ENCODE measurements around the gene SDR42E2. TPM values are rescaled to one million over a fixed set of nuclear protein-coding genes. Genes with fewer than 3 reads are reported as not detected.

Gene SDR42E2
- polyA plus RNA-seq, 1 donor from 2014 or later: not detected

DNA sequence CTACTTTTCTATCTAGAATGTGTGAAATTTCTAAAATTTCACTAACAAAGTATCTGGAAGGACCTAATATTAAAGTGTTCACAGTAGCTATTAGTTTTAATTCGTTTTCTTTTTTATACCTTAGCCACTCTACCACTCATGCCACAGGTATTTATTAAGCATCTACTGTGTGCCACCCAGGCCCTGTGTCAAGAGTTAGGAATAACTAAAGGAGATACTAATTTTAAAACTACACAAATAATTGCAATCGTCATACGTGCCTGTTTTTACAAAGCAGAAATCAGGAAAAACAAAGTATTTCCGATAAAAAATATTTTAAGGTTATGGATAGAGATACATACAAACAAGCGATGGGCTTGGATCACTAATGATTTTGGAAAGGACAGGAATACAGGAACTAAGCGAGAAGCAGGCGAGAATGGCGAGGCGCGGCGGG lies 43.3 kb downstream of the SDR42E2 start:
- H3K9ac ChIP-seq (ENCODE audit: low read length): peak overlapping the region; percentile 73
- no peaks in the 10 kb centered on the region for H3K27me3 ChIP-seq (ENCODE audit: insufficient read depth, low read depth, low read length)
- no peaks in the 10 kb centered on the region for H3F3A ChIP-seq (ENCODE audit: insufficient read depth, low read length, poor library complexity, severe bottlenecking)
- no peak overlapping the region for H3K27ac ChIP-seq (ENCODE audit: low read length)
- H3K4me2 ChIP-seq (ENCODE audit: low read length): no peak overlapping the region
- H3K79me2 ChIP-seq (replicated peaks; ENCODE audit: insufficient read depth, low read length): no peaks in the 10 kb centered on the region
- H2AFZ ChIP-seq (ENCODE audit: low read depth, low read length): no peak overlapping the region
- no peaks in the 10 kb centered on the region for H3K9me2 ChIP-seq (ENCODE audit: insufficient read depth, low read length)
- H3K9me3 ChIP-seq (ENCODE audit: low read length): no peaks in the 10 kb centered on the region
- no peaks in the 10 kb centered on the region for H3K36me3 ChIP-seq (ENCODE audit: insufficient read depth, low read length)
- TF ChIP-seq TAF1 (IDR thresholded peaks at IDR 0.05; ENCODE audit: low read depth) (no peak), SMC3 (conservative IDR thresholded peaks at IDR 0.05; ENCODE audit: poor library complexity) (no peak), RAD21 (conservative IDR thresholded peaks at IDR 0.05) (no peak), MXI1 (conservative IDR thresholded peaks at IDR 0.05; ENCODE audit: poor library complexity, severe bottlenecking) (no peak), EZH2 (IDR thresholded peaks at IDR 0.05; ENCODE audit: borderline replicate concordance, insufficient read depth, low read length, poor library complexity, severe bottlenecking) (no peak), EP300 (conservative IDR thresholded peaks at IDR 0.05; ENCODE audit: poor library complexity, severe bottlenecking) (no peak), POLR2AphosphoS5 (IDR thresholded peaks at IDR 0.05) (no peak)
- TF ChIP-seq, protein P1, sequence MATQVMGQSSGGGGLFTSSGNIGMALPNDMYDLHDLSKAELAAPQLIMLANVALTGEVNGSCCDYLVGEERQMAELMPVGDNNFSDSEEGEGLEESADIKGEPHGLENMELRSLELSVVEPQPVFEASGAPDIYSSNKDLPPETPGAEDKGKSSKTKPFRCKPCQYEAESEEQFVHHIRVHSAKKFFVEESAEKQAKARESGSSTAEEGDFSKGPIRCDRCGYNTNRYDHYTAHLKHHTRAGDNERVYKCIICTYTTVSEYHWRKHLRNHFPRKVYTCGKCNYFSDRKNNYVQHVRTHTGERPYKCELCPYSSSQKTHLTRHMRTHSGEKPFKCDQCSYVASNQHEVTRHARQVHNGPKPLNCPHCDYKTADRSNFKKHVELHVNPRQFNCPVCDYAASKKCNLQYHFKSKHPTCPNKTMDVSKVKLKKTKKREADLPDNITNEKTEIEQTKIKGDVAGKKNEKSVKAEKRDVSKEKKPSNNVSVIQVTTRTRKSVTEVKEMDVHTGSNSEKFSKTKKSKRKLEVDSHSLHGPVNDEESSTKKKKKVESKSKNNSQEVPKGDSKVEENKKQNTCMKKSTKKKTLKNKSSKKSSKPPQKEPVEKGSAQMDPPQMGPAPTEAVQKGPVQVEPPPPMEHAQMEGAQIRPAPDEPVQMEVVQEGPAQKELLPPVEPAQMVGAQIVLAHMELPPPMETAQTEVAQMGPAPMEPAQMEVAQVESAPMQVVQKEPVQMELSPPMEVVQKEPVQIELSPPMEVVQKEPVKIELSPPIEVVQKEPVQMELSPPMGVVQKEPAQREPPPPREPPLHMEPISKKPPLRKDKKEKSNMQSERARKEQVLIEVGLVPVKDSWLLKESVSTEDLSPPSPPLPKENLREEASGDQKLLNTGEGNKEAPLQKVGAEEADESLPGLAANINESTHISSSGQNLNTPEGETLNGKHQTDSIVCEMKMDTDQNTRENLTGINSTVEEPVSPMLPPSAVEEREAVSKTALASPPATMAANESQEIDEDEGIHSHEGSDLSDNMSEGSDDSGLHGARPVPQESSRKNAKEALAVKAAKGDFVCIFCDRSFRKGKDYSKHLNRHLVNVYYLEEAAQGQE (IDR thresholded peaks at IDR 0.05; ENCODE audit: borderline replicate concordance): no peak
- TF ChIP-seq, protein P2, sequence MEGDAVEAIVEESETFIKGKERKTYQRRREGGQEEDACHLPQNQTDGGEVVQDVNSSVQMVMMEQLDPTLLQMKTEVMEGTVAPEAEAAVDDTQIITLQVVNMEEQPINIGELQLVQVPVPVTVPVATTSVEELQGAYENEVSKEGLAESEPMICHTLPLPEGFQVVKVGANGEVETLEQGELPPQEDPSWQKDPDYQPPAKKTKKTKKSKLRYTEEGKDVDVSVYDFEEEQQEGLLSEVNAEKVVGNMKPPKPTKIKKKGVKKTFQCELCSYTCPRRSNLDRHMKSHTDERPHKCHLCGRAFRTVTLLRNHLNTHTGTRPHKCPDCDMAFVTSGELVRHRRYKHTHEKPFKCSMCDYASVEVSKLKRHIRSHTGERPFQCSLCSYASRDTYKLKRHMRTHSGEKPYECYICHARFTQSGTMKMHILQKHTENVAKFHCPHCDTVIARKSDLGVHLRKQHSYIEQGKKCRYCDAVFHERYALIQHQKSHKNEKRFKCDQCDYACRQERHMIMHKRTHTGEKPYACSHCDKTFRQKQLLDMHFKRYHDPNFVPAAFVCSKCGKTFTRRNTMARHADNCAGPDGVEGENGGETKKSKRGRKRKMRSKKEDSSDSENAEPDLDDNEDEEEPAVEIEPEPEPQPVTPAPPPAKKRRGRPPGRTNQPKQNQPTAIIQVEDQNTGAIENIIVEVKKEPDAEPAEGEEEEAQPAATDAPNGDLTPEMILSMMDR (IDR thresholded peaks at IDR 0.05; ENCODE audit: poor library complexity, severe bottlenecking): no peak
- H3K4me3 ChIP-seq (ENCODE audit: low read length): peak overlapping the region; percentile 98
- no peaks in the 10 kb centered on the region for H4K20me1 ChIP-seq (ENCODE audit: insufficient read depth)

DNA sequence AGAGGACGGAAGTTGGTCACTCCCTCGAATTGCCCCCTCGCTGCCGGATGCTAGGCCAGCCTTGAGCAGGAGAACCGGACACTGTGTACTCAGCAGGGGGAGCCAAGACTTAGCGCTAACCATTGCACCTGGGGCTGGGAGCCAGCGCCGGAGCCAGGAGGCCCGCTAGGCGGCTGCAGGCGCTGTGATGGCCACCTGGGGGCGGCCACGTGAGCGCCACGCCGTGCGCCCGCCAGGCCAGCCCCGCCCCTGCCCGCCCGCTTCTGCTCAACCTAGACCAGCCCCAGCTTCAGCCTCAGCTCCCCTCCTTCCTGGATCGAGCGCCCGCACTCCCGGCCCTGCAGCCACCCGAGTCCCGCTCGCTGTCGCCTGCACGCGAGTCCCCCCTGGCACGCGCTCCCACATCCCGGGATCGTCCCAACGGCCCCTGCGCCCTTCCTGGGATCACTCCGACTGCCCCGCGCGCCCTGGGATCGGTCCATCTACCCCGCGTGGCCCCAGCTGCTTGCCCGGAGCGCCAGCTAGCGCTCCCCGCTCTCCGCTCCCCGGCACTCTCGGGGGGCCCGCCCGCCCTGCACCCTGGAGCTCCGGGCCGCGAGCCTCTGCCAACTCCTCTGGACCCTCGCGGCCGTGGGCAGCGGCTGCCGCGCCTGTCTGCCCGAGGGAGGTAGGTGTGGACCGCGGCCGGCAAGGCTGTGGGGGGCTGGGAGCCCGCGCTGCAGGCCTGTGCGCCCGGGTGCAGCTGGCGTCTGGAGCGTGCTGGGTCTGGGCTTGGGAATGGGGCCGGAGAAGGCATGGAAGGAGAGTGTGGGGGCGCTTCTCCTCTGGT lies 43.9 kb downstream of the SDR42E2 start, which contains the start of gene EEF2K:
Gene EEF2K (plus strand): TSS at position 266 of the 829 bp plus-strand sequence. CDS start 19,452 bp downstream, outside the sequence.
- Histone ChIP-seq H4K20me1 (ENCODE audit: insufficient read depth) (no peaks in the 10 kb centered on the region), H3K36me3 (ENCODE audit: insufficient read depth, low read length) (no peaks in the 10 kb centered on the region), H3K4me3 (ENCODE audit: low read length) (peak within 1 kb of the TSS; percentile 98), H3K9me2 (ENCODE audit: insufficient read depth, low read length) (no peaks in the 10 kb centered on the region), H3F3A (ENCODE audit: insufficient read depth, low read length, poor library complexity, severe bottlenecking) (no peaks in the 10 kb centered on the region), H3K9me3 (ENCODE audit: low read length) (no peaks in the 10 kb centered on the region), H3K27ac (ENCODE audit: low read length) (no peak within 1 kb of the TSS), H3K79me2 (replicated peaks; ENCODE audit: insufficient read depth, low read length) (no peaks in the 10 kb centered on the region), H3K4me2 (ENCODE audit: low read length) (peak within 1 kb of the TSS; percentile 56), H3K27me3 (ENCODE audit: insufficient read depth, low read depth, low read length) (no peaks in the 10 kb centered on the region), H2AFZ (ENCODE audit: low read depth, low read length) (peak within 1 kb of the TSS; percentile 94), H3K9ac (ENCODE audit: low read length) (peak within 1 kb of the TSS; percentile 73)
- TF ChIP-seq RAD21 (conservative IDR thresholded peaks at IDR 0.05): peak; percentile 57
- TF ChIP-seq EP300 (conservative IDR thresholded peaks at IDR 0.05; ENCODE audit: poor library complexity, severe bottlenecking): no peak
- TF ChIP-seq, protein P2 (IDR thresholded peaks at IDR 0.05; ENCODE audit: poor library complexity, severe bottlenecking): peak; percentile 80
- peak; percentile 89 for TF ChIP-seq MXI1 (conservative IDR thresholded peaks at IDR 0.05; ENCODE audit: poor library complexity, severe bottlenecking)
- no peak for TF ChIP-seq EZH2 (IDR thresholded peaks at IDR 0.05; ENCODE audit: borderline replicate concordance, insufficient read depth, low read length, poor library complexity, severe bottlenecking)
- no peak for TF ChIP-seq POLR2AphosphoS5 (IDR thresholded peaks at IDR 0.05)
- TF ChIP-seq, protein P1 (IDR thresholded peaks at IDR 0.05; ENCODE audit: borderline replicate concordance): peak; percentile 4
- no peak for TF ChIP-seq TAF1 (IDR thresholded peaks at IDR 0.05; ENCODE audit: low read depth)
- peak; percentile 72 for TF ChIP-seq SMC3 (conservative IDR thresholded peaks at IDR 0.05; ENCODE audit: poor library complexity)

All from neural cell (in vitro differentiated cells).